ENCODE results near the gene OR6J1.

DNA sequence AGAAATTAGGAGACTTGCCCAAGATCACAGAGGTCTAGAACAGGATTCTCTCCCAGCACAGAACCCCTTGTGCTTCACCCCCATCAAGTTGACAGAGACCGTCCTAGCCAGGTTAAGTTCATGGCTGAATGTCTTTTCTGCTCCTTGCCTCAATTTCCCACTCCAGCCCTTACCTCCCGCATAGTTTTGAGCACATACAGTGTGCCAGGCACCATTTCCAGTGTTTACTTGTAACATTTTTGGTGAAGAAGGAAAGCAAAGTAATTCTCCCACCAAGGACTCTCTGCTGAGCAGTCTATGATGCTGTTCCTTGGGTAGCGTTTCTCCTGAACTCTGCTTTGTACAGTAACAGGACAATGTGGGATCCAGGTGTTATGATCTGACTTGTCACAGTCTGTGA, 44.8 kb downstream of the OR6J1 start:
- TF ChIP-seq, protein P1, sequence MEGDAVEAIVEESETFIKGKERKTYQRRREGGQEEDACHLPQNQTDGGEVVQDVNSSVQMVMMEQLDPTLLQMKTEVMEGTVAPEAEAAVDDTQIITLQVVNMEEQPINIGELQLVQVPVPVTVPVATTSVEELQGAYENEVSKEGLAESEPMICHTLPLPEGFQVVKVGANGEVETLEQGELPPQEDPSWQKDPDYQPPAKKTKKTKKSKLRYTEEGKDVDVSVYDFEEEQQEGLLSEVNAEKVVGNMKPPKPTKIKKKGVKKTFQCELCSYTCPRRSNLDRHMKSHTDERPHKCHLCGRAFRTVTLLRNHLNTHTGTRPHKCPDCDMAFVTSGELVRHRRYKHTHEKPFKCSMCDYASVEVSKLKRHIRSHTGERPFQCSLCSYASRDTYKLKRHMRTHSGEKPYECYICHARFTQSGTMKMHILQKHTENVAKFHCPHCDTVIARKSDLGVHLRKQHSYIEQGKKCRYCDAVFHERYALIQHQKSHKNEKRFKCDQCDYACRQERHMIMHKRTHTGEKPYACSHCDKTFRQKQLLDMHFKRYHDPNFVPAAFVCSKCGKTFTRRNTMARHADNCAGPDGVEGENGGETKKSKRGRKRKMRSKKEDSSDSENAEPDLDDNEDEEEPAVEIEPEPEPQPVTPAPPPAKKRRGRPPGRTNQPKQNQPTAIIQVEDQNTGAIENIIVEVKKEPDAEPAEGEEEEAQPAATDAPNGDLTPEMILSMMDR (IDR thresholded peaks at IDR 0.05): no peak
- TF ChIP-seq POLR2A (IDR thresholded peaks at IDR 0.05): no peak
